ENCODE measurements around the gene LRP6. TPM values are rescaled to one million over a fixed set of nuclear protein-coding genes. Genes with fewer than 3 reads are reported as not detected.

The LRP6 gene
- total and polyA plus RNA-seq, 12 donors: 3.5 to 31.9 (median 17.5) TPM

GRCh38 chr12:12097891-12098690, 168.8 kb downstream of the LRP6 start:
- DNase-seq: no peak

GRCh38 chr12:12095021-12095420, 171.8 kb downstream of the LRP6 start:
- Histone ChIP-seq H3K4me1 (replicated peaks in 1 of 2) (no peaks in the 10 kb centered on the region), H3K36me3 (replicated peaks in 1 of 2) (no peaks in the 10 kb centered on the region), H3K4me3 (no peak overlapping the region), H3K27me3 (no peaks in the 10 kb centered on the region), H3K27ac (no peak overlapping the region), H3K9me3 (replicated peaks in 1 of 3) (no peaks in the 10 kb centered on the region)
- intact Hi-C loops (cut with DNase I): no loop called here
- DNase-seq: no peak
- TF ChIP-seq POLR2A (IDR thresholded peaks at IDR 0.05): no peak
- no peak for TF ChIP-seq CTCF (IDR thresholded peaks at IDR 0.05)
- 47 to 58% (median 53%) methylated on average over 3 of the region's 3 CpGs for WGBS, 4 donors

More at GRCh38 chr12:12097891-12098690, 168.8 kb downstream of the LRP6 start:
- Histone ChIP-seq H3K4me1 (replicated peaks in 1 of 2) (no peaks in the 10 kb centered on the region), H3K4me3 (no peak overlapping the region), H3K36me3 (replicated peaks in 1 of 2) (no peaks in the 10 kb centered on the region), H3K27me3 (no peaks in the 10 kb centered on the region), H3K27ac (no peak overlapping the region), H3K9me3 (replicated peaks in 1 of 3) (no peaks in the 10 kb centered on the region)
- intact Hi-C loops (cut with DNase I): no loop called here
- WGBS, 4 donors: 71 to 80% (median 77%) methylated on average over 6 of the region's 6 CpGs
- no peak for TF ChIP-seq POLR2A (IDR thresholded peaks at IDR 0.05)
- TF ChIP-seq CTCF (IDR thresholded peaks at IDR 0.05): no peak

GRCh38 chr12:12094481-12094880, 172.4 kb downstream of the LRP6 start:
- no peak for TF ChIP-seq CTCF (IDR thresholded peaks at IDR 0.05)
- TF ChIP-seq POLR2A (IDR thresholded peaks at IDR 0.05): no peak
- WGBS, 4 donors: 86 to 93% (median 89%) methylated on average over 4 of the region's 4 CpGs
- intact Hi-C loops (cut with DNase I): no loop called here

GRCh38 chr12:12091977-12092663, 174.7 kb downstream of the LRP6 start:
- WGBS, 4 donors: 64 to 78% (median 72%) methylated on average over 10 to 14 of the region's 14 CpGs
- Histone ChIP-seq H3K9me3 (replicated peaks in 1 of 3) (no peaks in the 10 kb centered on the region), H3K36me3 (replicated peaks in 1 of 2) (no peaks in the 10 kb centered on the region), H3K27me3 (no peaks in the 10 kb centered on the region), H3K27ac (no peak overlapping the region), H3K4me3 (no peak overlapping the region), H3K4me1 (replicated peaks in 1 of 2) (no peaks in the 10 kb centered on the region)
- intact Hi-C loops (cut with DNase I): no loop called here
- TF ChIP-seq CTCF (IDR thresholded peaks at IDR 0.05) (no peak), POLR2A (IDR thresholded peaks at IDR 0.05) (no peak)
- DNase-seq: no peak

More at GRCh38 chr12:12094481-12094880, 172.4 kb downstream of the LRP6 start:
- Histone ChIP-seq H3K27ac (no peak overlapping the region), H3K4me1 (replicated peaks in 1 of 2) (no peaks in the 10 kb centered on the region), H3K4me3 (no peak overlapping the region), H3K36me3 (replicated peaks in 1 of 2) (no peaks in the 10 kb centered on the region), H3K27me3 (no peaks in the 10 kb centered on the region), H3K9me3 (replicated peaks in 1 of 3) (no peaks in the 10 kb centered on the region)
- no peak for DNase-seq

Measured in adrenal gland (tissue), 12 donors.